Measurements from ENCODE around the gene HEXIM2. TPM values are rescaled to one million over a fixed set of nuclear protein-coding genes. Genes with fewer than 3 reads are reported as not detected.
A peak's percentile ranks its signal among the peaks of the same experiment; 100 is the strongest.
"Not testable (repeated sequence)": the region's sequence is repeated elsewhere in the genome, so short reads cannot be mapped to it uniquely, and the experiment has no call there.

HEXIM2 gene
- polyA plus RNA-seq, 1 of the 3 experiments (the other 2 are of a cell fraction): 9.3 TPM

GRCh38 chr17:45123930-45124796, 37.5 kb upstream of the HEXIM2 start (continued):
- TF ChIP-seq RAD21 (IDR thresholded peaks at IDR 0.05; ENCODE audit: low read length): no peak
- no peak for TF ChIP-seq MEF2A (IDR thresholded peaks at IDR 0.05; ENCODE audit: borderline replicate concordance, low read depth)
- peak; percentile 75 for TF ChIP-seq PBX3 (IDR thresholded peaks at IDR 0.05)
- peak; percentile 45 for TF ChIP-seq CHD2 (IDR thresholded peaks at IDR 0.05; ENCODE audit: low read length, partially characterized antibody)

DNA sequence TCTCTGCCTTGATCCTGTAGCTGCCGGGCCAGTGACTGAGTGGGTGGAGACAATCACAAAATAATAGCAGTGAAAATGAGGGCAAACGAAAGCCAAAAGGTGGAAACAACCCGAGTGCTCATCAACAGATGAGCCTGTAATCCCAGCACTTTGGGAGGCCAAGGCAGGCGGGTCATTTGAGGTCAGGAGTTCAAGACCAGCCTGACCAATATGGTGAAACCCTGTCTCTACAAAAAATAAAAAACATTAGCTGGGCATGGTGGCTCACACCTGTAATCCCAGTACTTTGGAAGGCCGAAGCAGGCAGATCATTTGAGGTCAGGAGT, 36.9 kb upstream of the HEXIM2 start:
- H4K20me1 ChIP-seq (ENCODE audit: insufficient read depth); DNase-seq; POLR2A ChIA-PET; H3K9me2 ChIP-seq; H3K27me3 ChIP-seq (ENCODE audit: insufficient read depth); H3K4me3 ChIP-seq (ENCODE audit: low read depth in 2 of 2, low read length in 1 of 2); H3K9me3 ChIP-seq; H2AFZ ChIP-seq (ENCODE audit: low read depth); H3K36me3 ChIP-seq (replicated peaks in 1 of 2; ENCODE audit: control insufficient read depth in 1 of 2, insufficient read depth in 2 of 2, low read length in 1 of 2): not testable (repeated sequence)
- Histone ChIP-seq H3K9ac (peak overlapping the region; percentile 68; the same call in 1 of the 2 replicates), H3K79me2 (ENCODE audit: insufficient read depth) (peaks cover 82% of the 10 kb centered on the region), H3F3A (replicated peaks; ENCODE audit: insufficient read depth) (peaks cover 20% of the 10 kb centered on the region), H3K4me1 (ENCODE audit: control insufficient read depth in 1 of 2, insufficient read depth in 2 of 2, low read depth in 1 of 2, low read length in 1 of 2) (peaks cover 35 to 41% of the 10 kb centered on the region in 2 experiments; a peak in 3 of 4 replicates), H3K4me2 (peak overlapping the region; percentile 76), H3K27ac (ENCODE audit: low read depth in 2 of 2, low read length in 1 of 2) (peak overlapping the region; percentile 56 to 93; a peak in 3 of 4 replicates)
- CTCF ChIA-PET: interaction anchor here (0.7 to 3.7 kb wide), 5 partner anchors 10 to 197 kb away, joined by 3 to 21 read pairs (median 8); partner anchors contain the start of genes ACBD4 and HEXIM1
- 61% methylated on average over 5 of the region's 5 CpGs for WGBS (ENCODE audit: low lambda C conversion rate)

GRCh38 chr17:45125509-45125908, 36.2 kb upstream of the HEXIM2 start:
- Histone ChIP-seq H3K4me1 (ENCODE audit: control insufficient read depth in 1 of 2, insufficient read depth in 2 of 2, low read depth in 1 of 2, low read length in 1 of 2) (peaks cover 28 to 41% of the 10 kb centered on the region in 2 experiments; a peak in 3 of 4 replicates), H3K9ac (no peak overlapping the region), H2AFZ (ENCODE audit: low read depth) (no peak overlapping the region), H3K27me3 (ENCODE audit: insufficient read depth) (no peaks in the 10 kb centered on the region), H3K27ac (ENCODE audit: low read depth in 2 of 2, low read length in 1 of 2) (peak overlapping the region in 1 of 2 experiments; percentile 93; a peak in 1 of 4 replicates), H3K9me2 (no peaks in the 10 kb centered on the region), H3F3A (replicated peaks; ENCODE audit: insufficient read depth) (peaks cover 20% of the 10 kb centered on the region), H3K4me2 (no peak overlapping the region), H4K20me1 (ENCODE audit: insufficient read depth) (no peaks in the 10 kb centered on the region), H3K4me3 (ENCODE audit: low read depth in 2 of 2, low read length in 1 of 2) (no peak overlapping the region), H3K36me3 (replicated peaks in 1 of 2; ENCODE audit: control insufficient read depth in 1 of 2, insufficient read depth in 2 of 2, low read length in 1 of 2) (peaks cover 0 to 7% of the 10 kb centered on the region in 2 experiments), H3K9me3 (no peaks in the 10 kb centered on the region), H3K79me2 (ENCODE audit: insufficient read depth) (peaks cover 90% of the 10 kb centered on the region)
- ChIA-PET POLR2A (no interaction called here), CTCF (interaction anchor here (1.1 to 3.7 kb wide), 5 partner anchors 10 to 346 kb away, joined by 3 to 21 read pairs (median 8); partner anchors contain the start of genes ACBD4 and HEXIM1)
- no peak for DNase-seq
- 99% methylated on average over 8 of the region's 8 CpGs for WGBS (ENCODE audit: low lambda C conversion rate)
- no peak for TF ChIP-seq RFX5 (IDR thresholded peaks at IDR 0.05; ENCODE audit: low read length)
- TF ChIP-seq MAX (IDR thresholded peaks at IDR 0.05; ENCODE audit: low read depth): no peak
- no peak for TF ChIP-seq PBX3 (IDR thresholded peaks at IDR 0.05)
- TF ChIP-seq IRF3 (IDR thresholded peaks at IDR 0.05; ENCODE audit: low read depth, low read length): no peak
- no peak for TF ChIP-seq SIN3A (IDR thresholded peaks at IDR 0.05; ENCODE audit: borderline replicate concordance, low read depth, low read length)
- no peak for TF ChIP-seq MXI1 (IDR thresholded peaks at IDR 0.05; ENCODE audit: low read depth, low read length)
- no peak for TF ChIP-seq RAD21 (IDR thresholded peaks at IDR 0.05; ENCODE audit: low read length)
- TF ChIP-seq CHD2 (IDR thresholded peaks at IDR 0.05; ENCODE audit: low read length, partially characterized antibody): no peak
- no peak for TF ChIP-seq TCF12 (IDR thresholded peaks at IDR 0.05)
- TF ChIP-seq, protein P1, sequence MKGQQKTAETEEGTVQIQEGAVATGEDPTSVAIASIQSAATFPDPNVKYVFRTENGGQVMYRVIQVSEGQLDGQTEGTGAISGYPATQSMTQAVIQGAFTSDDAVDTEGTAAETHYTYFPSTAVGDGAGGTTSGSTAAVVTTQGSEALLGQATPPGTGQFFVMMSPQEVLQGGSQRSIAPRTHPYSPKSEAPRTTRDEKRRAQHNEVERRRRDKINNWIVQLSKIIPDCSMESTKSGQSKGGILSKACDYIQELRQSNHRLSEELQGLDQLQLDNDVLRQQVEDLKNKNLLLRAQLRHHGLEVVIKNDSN (IDR thresholded peaks at IDR 0.05; ENCODE audit: borderline replicate concordance, low read depth): no peak
- TF ChIP-seq RCOR1 (IDR thresholded peaks at IDR 0.05; ENCODE audit: low read length): no peak
- TF ChIP-seq GATA2 (CRISPR knock-in tag; IDR thresholded peaks at IDR 0.05): no peak
- no peak for TF ChIP-seq EZH2phosphoT487 (IDR thresholded peaks at IDR 0.05; ENCODE audit: borderline replicate concordance, low read depth)
- TF ChIP-seq FOXJ3 (CRISPR knock-in tag; IDR thresholded peaks at IDR 0.05): no peak
- TF ChIP-seq TAF1 (IDR thresholded peaks at IDR 0.05; ENCODE audit: borderline replicate concordance, low read depth, low read length): no peak
- no peak for TF ChIP-seq SMC3 (IDR thresholded peaks at IDR 0.05; ENCODE audit: low read depth, low read length)
- no peak for TF ChIP-seq TEAD4 (IDR thresholded peaks at IDR 0.05; ENCODE audit: borderline replicate concordance, insufficient read depth)
